Measurements from ENCODE around the gene RAP1GAP2.

DNA sequence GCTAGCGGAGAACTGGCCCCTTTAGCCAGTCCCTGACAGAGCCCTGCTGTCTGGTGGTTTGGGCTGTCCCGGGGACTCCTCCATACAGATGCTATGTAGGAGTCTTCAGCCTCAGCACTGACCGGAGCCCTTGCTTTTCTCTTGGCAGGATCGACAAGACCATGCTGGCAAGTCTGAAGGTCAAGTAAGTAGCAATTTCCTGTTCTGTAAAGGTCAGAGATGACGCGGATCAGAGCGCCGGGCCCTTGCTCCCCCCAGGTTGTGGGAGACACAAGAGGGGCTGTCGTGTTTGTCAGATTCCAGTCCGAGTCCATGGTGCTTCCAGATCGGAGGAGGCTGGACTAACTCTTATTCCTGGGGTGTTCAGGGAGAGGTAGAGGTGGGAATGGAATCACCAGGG lies 4.1 kb downstream of the RAP1GAP2 start:
- TF ChIP-seq EZH2 (IDR thresholded peaks at IDR 0.05; ENCODE audit: insufficient read depth, poor library complexity, severe bottlenecking) (no peak), EZH2phosphoT487 (IDR thresholded peaks at IDR 0.05; ENCODE audit: insufficient read depth, low read depth) (no peak)
